HCT116 (cell line): ENCODE results near the gene MCRS1. TPM values are rescaled to one million over a fixed set of nuclear protein-coding genes. Genes with fewer than 3 reads are reported as not detected.

Source experiments
- ATAC-seq: fragments of 200-7000 bp; cut with Tn5 transposase; 2 replicates; pipeline ENCODE4 v1.9.1; 2020; ENCODE audit warnings: mild to moderate bottlenecking, moderate library complexity
- BruUV-seq: library from RNA; stranded (reverse); fragments of 400-500 nt; replicated peaks from 2 replicates; lab custom pipeline; 2021; lab: Mats Ljungman, UMichigan
- CTCF ChIA-PET: fragments of 300-600 bp; sonication (Branson Sonifier 250); formaldehyde crosslinking; loops from one replicate; lab custom pipeline; 2021; ENCODE audit warnings: antibody characterized with exemption; lab: Charles Lee
- POLR2A ChIA-PET: fragments of 300-600, 350-600 bp; sonication (Branson Sonifier 250); formaldehyde crosslinking; loops from one replicate; lab custom pipeline; 2021; ENCODE audit warnings: antibody characterized with exemption; lab: Charles Lee
- RAD21 ChIA-PET, 2 experiments: fragments of 300-600 bp; sonication (Branson Sonifier 250); formaldehyde crosslinking; loops; one replicate each; lab custom pipeline; 2023; ENCODE audit warnings: low total read pairs in 2 of 2; ENCODE audit not compliant: uncharacterized antibody in 2 of 2, unreplicated experiment in 2 of 2, low non-redundant PET in 1 of 2; lab: Charles Lee
- DNase-seq: peaks from one replicate; pipeline ENCODE4 v3.0.0-alpha.2; 2010; ENCODE audit warnings: low read depth, low spot score
- H2AFZ ChIP-seq: fragments of 200-600 bp; shearing (Covaris generic), sonication (generic); 2 replicates; pipeline ENCODE4 v1.6.1; 2017; ENCODE audit warnings: low read depth, mixed run types, mixed read lengths, antibody characterized with exemption, low read length; ENCODE audit not compliant: poor library complexity, severe bottlenecking
- H3K27ac ChIP-seq: 2 replicates; pipeline ENCODE4 v1.5.1; 2012; ENCODE audit warnings: low read depth, low read length
- H3K27me3 ChIP-seq: fragments of 200-600 bp; sonication (generic); 2 replicates; pipeline ENCODE4 v1.6.1; 2016; ENCODE audit warnings: mixed run types, low read length, mixed read lengths; ENCODE audit not compliant: insufficient read depth
- H3K36me3 ChIP-seq, 2 experiments: fragments of 200-500 bp in 1 of 2; fragments of 200-600 bp in 1 of 2; sonication (Bioruptor generic) in 1 of 2; sonication (generic) in 1 of 2; 2 replicates each; pipeline versions ENCODE4 v1.5.1 to v1.6.1; 2014 to 2016; ENCODE audit warnings: low read length in 2 of 2, inconsistent platforms in 1 of 2, mixed read lengths in 1 of 2, mixed run types in 1 of 2; ENCODE audit not compliant: insufficient read depth in 2 of 2, control insufficient read depth in 1 of 2
- H3K4me1 ChIP-seq, 2 experiments: fragments of 200-600 bp in 1 of 2; sonication (generic) in 1 of 2; 2 replicates each; pipeline versions ENCODE4 v1.5.1 to v1.6.1; 2012 to 2017; ENCODE audit warnings: low read length in 2 of 2, inconsistent platforms in 1 of 2, mild to moderate bottlenecking in 1 of 2, mixed read lengths in 1 of 2, mixed run types in 1 of 2, moderate library complexity in 1 of 2; ENCODE audit not compliant: insufficient read depth in 2 of 2, control insufficient read depth in 1 of 2
- H3K4me2 ChIP-seq: fragments of 200-600 bp; sonication (generic); 2 replicates; pipeline ENCODE4 v1.6.1; 2017; ENCODE audit warnings: mixed run types, low read length, mixed read lengths
- H3K4me3 ChIP-seq, 2 experiments: fragments of 200-600 bp in 1 of 2; sonication (generic) in 1 of 2; replicated peaks in 1 of 2; 2 replicates each; pipeline ENCODE4 v1.5.1; 2011 to 2016; ENCODE audit warnings: low read length in 2 of 2, control low read depth in 1 of 2, low read depth in 1 of 2, mild to moderate bottlenecking in 1 of 2, mixed read lengths in 1 of 2, mixed run types in 1 of 2
- H3K79me2 ChIP-seq: fragments of 200-600 bp; sonication (generic); 2 replicates; pipeline ENCODE4 v1.6.1; 2017; ENCODE audit warnings: mild to moderate bottlenecking, mixed run types, low read length, moderate library complexity, mixed read lengths; ENCODE audit not compliant: insufficient read depth
- H3K9ac ChIP-seq: fragments of 200-600 bp; sonication (generic); 2 replicates; pipeline ENCODE4 v1.6.1; 2016; ENCODE audit warnings: low read length, mixed read lengths
- H3K9me2 ChIP-seq: fragments of 200-600 bp; sonication (generic), shearing (Covaris generic); 2 replicates; pipeline ENCODE4 v1.6.1; 2017; ENCODE audit warnings: mixed run types, mild to moderate bottlenecking, moderate library complexity; ENCODE audit not compliant: insufficient read depth
- H3K9me3 ChIP-seq, 2 experiments: fragments of 200-500 bp in 1 of 2; fragments of 200-600 bp in 1 of 2; sonication (Bioruptor generic) in 1 of 2; sonication (generic) in 1 of 2; 2 replicates each; pipeline ENCODE4 v1.6.1; 2014 to 2017; ENCODE audit warnings: low read length in 2 of 2, mixed read lengths in 2 of 2, inconsistent platforms in 1 of 2, low read depth in 1 of 2, mild to moderate bottlenecking in 1 of 2, mixed run types in 1 of 2, moderate library complexity in 1 of 2; ENCODE audit not compliant: control insufficient read depth in 1 of 2, insufficient read depth in 1 of 2
- H4K20me1 ChIP-seq: fragments of 200-600 bp; sonication (generic), shearing (Covaris generic); 2 replicates; pipeline ENCODE4 v1.6.1; 2017; ENCODE audit warnings: mixed run types, mild to moderate bottlenecking, moderate library complexity; ENCODE audit not compliant: insufficient read depth
- CBX3 ChIP-seq: IDR thresholded peaks from 2 replicates; pipeline ENCODE4 v1.6.1; 2012; ENCODE audit warnings: low read depth
- CEBPB ChIP-seq: IDR thresholded peaks from 2 replicates; pipeline ENCODE4 v1.6.1; 2012; ENCODE audit warnings: low read depth
- EGR1 ChIP-seq: IDR thresholded peaks from 2 replicates; pipeline ENCODE4 v1.6.1; 2012; ENCODE audit warnings: low read depth
- ELF1 ChIP-seq: IDR thresholded peaks from 2 replicates; pipeline ENCODE4 v1.6.1; 2012; ENCODE audit warnings: low read depth, borderline replicate concordance
- EZH2 ChIP-seq: fragments of 200-600 bp; sonication (generic); IDR thresholded peaks from 2 replicates; pipeline ENCODE4 v1.6.1; 2017; ENCODE audit warnings: antibody characterized with exemption, mixed run types
- EZH2phosphoT487 ChIP-seq: fragments of 200-600 bp; IDR thresholded peaks from 2 replicates; pipeline ENCODE4 v1.6.1; 2018; ENCODE audit warnings: antibody characterized with exemption, borderline replicate concordance
- FOSL1 ChIP-seq: IDR thresholded peaks from 2 replicates; pipeline ENCODE4 v1.6.1; 2012; ENCODE audit warnings: low read depth
- JUND ChIP-seq: IDR thresholded peaks from 2 replicates; pipeline ENCODE4 v1.6.1; 2012
- POLR2A ChIP-seq: IDR thresholded peaks from 2 replicates; pipeline ENCODE4 v1.7.0; 2011; ENCODE audit warnings: borderline replicate concordance; ENCODE audit not compliant: insufficient read depth, insufficient read length; ENCODE audit errors: extremely low read depth
- POLR2AphosphoS5 ChIP-seq: IDR thresholded peaks from 2 replicates; pipeline ENCODE4 v1.6.1; 2011; ENCODE audit warnings: mild to moderate bottlenecking, low read depth, low read length, moderate library complexity
- SIN3A ChIP-seq: IDR thresholded peaks from 2 replicates; pipeline ENCODE4 v1.6.1; 2012; ENCODE audit warnings: low read depth
- SP1 ChIP-seq: IDR thresholded peaks from 2 replicates; pipeline ENCODE4 v1.6.1; 2012; ENCODE audit warnings: low read depth
- SRF ChIP-seq: IDR thresholded peaks from 2 replicates; pipeline ENCODE4 v1.6.1; 2012; ENCODE audit warnings: low read depth
- YY1 ChIP-seq: IDR thresholded peaks from 2 replicates; pipeline ENCODE4 v1.6.1; 2011; ENCODE audit warnings: low read length, low read depth, moderate library complexity, mild to moderate bottlenecking; ENCODE audit not compliant: insufficient replicate concordance; ENCODE audit errors: extremely low read depth
- ZFX ChIP-seq: fragments of 450-650 bp; IDR thresholded peaks from 2 replicates; pipeline ENCODE4 v1.6.1; 2017
- ZNF274 ChIP-seq: fragments of 200-500 bp; sonication (Bioruptor generic); IDR thresholded peaks from 2 replicates; pipeline ENCODE4 v1.6.1; 2014; ENCODE audit warnings: mild to moderate bottlenecking, low read depth, low read length, inconsistent platforms
- intact Hi-C: fragments of 100-400 bp; cut with micrococcal nuclease; formaldehyde crosslinking; loops from 2 replicates; pipeline ENCODE4 v1.10.0; 2022
- total RNA-seq: library from RNA; stranded (reverse); gene quantifications from one replicate; pipeline ENCODE4 v1.2.1, GENCODE V29; 2021; ENCODE audit not compliant: unreplicated experiment
- TF ChIP-seq, protein P1 (sequence below): IDR thresholded peaks from 2 replicates; pipeline ENCODE4 v1.6.1; 2012; ENCODE audit warnings: low read depth
- TF ChIP-seq, protein P2 (sequence below), 3 experiments: fragments of 200-600 bp in 1 of 3; sonication (generic) in 1 of 3; IDR thresholded peaks in 2 of 3; conservative IDR thresholded peaks in 1 of 3; 2 replicates each; pipeline ENCODE4 v1.5.1; 2012 to 2017; ENCODE audit warnings: low read depth in 2 of 3, low read length in 2 of 3, antibody characterized with exemption in 1 of 3, borderline replicate concordance in 1 of 3, control low read depth in 1 of 3, mild to moderate bottlenecking in 1 of 3, mixed read lengths in 1 of 3, mixed run types in 1 of 3, moderate library complexity in 1 of 3; ENCODE audit not compliant: insufficient read depth in 1 of 3
- TF ChIP-seq, protein P3 (sequence below): IDR thresholded peaks from 2 replicates; pipeline ENCODE4 v1.6.1; 2012
- TF ChIP-seq, protein P4 (sequence below): IDR thresholded peaks from 2 replicates; pipeline ENCODE4 v1.6.1; 2012

The MCRS1 gene
- total RNA-seq, 1 experiment from 2014 or later: 91.9 TPM

DNA sequence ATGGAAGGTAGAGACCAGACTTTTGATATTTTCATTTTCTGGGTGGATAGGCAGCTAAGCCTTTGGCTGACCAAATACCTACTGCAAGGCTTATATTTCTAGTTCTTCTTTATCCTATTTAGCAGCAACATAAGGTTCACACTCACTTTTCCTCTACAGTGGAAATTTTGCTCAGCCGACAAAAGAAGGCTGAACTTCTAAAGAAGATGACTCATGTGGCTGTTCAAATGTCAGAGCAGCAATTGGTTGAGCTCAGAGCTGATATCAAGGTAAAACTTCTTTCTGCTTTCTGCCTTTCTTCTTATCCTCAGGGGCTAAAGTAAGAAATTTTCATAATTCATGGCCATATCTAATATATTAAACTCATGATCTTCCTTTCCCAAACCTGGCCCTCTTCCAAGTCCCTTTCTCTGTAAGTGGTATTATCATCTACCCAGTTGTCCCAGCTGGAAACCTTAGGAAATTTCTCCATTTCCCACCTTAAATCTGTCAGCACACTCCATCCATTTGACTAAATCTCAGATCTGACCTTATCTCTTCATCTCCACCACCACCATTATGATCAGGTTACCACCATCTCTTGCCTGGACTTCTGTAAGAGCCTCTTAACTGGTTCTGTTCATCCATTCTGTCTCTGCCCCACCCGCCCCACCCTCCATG, 48.9 kb downstream of the MCRS1 start:
- Histone ChIP-seq H3K9ac (peak overlapping the region; percentile 5; the same call in 1 of the 2 replicates), H3K27ac (peak overlapping the region; percentile 84), H2AFZ (no peak overlapping the region), H3K4me3 (no peak overlapping the region), H3K9me3 (no peaks in the 10 kb centered on the region), H3K4me2 (peak overlapping the region; percentile 55), H3K79me2 (no peaks in the 10 kb centered on the region), H4K20me1 (no peaks in the 10 kb centered on the region), H3K9me2 (no peaks in the 10 kb centered on the region), H3K4me1 (peaks cover 46 to 52% of the 10 kb centered on the region in 2 experiments), H3K36me3 (peaks cover 17 to 18% of the 10 kb centered on the region in 2 experiments), H3K27me3 (no peaks in the 10 kb centered on the region)
- peak; percentile 52 for ATAC-seq
- RAD21 ChIA-PET: interaction anchor here in 1 of 2 experiments (1.2 kb wide), 1 partner anchor 161 kb away, joined by 5 read pairs; no protein-coding TSS in a partner anchor
- intact Hi-C loops: no loop called here
- no TSS peak for BruUV-seq
- CTCF ChIA-PET: interaction anchor here (1.1 to 2.4 kb wide), 3 partner anchors 35 to 171 kb away, joined by 3 to 17 read pairs (median 5); no protein-coding TSS in a partner anchor
- DNase-seq: no peak
- POLR2A ChIA-PET: interaction anchor here (0.6 to 1.1 kb wide), 4 partner anchors 8 to 182 kb away, joined by 3 to 4 read pairs (median 4); partner anchors contain the start of gene SPATS2
- TF ChIP-seq EZH2 (no peak), CEBPB (0 out of 2 replicates have a peak, but pooled peaks have one; percentile 40), ZFX (no peak), JUND (peak; percentile 84), SRF (peak; percentile 47; the same call in 1 of the 2 replicates), POLR2AphosphoS5 (peak; percentile 40; the same call in 1 of the 2 replicates), ELF1 (no peak), FOSL1 (peak; percentile 83), CBX3 (0 out of 2 replicates have a peak, but pooled peaks have one; percentile 68), EZH2phosphoT487 (no peak), SP1 (peak; percentile 76), EGR1 (no peak), SIN3A (0 out of 2 replicates have a peak, but pooled peaks have one; percentile 32), POLR2A (no peak), YY1 (peak; percentile 19), ZNF274 (no peak)
- TF ChIP-seq, protein P1, sequence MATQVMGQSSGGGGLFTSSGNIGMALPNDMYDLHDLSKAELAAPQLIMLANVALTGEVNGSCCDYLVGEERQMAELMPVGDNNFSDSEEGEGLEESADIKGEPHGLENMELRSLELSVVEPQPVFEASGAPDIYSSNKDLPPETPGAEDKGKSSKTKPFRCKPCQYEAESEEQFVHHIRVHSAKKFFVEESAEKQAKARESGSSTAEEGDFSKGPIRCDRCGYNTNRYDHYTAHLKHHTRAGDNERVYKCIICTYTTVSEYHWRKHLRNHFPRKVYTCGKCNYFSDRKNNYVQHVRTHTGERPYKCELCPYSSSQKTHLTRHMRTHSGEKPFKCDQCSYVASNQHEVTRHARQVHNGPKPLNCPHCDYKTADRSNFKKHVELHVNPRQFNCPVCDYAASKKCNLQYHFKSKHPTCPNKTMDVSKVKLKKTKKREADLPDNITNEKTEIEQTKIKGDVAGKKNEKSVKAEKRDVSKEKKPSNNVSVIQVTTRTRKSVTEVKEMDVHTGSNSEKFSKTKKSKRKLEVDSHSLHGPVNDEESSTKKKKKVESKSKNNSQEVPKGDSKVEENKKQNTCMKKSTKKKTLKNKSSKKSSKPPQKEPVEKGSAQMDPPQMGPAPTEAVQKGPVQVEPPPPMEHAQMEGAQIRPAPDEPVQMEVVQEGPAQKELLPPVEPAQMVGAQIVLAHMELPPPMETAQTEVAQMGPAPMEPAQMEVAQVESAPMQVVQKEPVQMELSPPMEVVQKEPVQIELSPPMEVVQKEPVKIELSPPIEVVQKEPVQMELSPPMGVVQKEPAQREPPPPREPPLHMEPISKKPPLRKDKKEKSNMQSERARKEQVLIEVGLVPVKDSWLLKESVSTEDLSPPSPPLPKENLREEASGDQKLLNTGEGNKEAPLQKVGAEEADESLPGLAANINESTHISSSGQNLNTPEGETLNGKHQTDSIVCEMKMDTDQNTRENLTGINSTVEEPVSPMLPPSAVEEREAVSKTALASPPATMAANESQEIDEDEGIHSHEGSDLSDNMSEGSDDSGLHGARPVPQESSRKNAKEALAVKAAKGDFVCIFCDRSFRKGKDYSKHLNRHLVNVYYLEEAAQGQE: no peak
- TF ChIP-seq, protein P2, sequence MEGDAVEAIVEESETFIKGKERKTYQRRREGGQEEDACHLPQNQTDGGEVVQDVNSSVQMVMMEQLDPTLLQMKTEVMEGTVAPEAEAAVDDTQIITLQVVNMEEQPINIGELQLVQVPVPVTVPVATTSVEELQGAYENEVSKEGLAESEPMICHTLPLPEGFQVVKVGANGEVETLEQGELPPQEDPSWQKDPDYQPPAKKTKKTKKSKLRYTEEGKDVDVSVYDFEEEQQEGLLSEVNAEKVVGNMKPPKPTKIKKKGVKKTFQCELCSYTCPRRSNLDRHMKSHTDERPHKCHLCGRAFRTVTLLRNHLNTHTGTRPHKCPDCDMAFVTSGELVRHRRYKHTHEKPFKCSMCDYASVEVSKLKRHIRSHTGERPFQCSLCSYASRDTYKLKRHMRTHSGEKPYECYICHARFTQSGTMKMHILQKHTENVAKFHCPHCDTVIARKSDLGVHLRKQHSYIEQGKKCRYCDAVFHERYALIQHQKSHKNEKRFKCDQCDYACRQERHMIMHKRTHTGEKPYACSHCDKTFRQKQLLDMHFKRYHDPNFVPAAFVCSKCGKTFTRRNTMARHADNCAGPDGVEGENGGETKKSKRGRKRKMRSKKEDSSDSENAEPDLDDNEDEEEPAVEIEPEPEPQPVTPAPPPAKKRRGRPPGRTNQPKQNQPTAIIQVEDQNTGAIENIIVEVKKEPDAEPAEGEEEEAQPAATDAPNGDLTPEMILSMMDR (IDR thresholded peaks at IDR 0.05 in 2 of 3, conservative IDR thresholded peaks at IDR 0.05 in 1 of 3; ENCODE audit: borderline replicate concordance in 1 of 3, insufficient read depth in 1 of 3, low read depth in 2 of 3, low read length in 2 of 3): no peak
- TF ChIP-seq, protein P3, sequence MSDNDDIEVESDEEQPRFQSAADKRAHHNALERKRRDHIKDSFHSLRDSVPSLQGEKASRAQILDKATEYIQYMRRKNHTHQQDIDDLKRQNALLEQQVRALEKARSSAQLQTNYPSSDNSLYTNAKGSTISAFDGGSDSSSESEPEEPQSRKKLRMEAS: no peak
- TF ChIP-seq, protein P4, sequence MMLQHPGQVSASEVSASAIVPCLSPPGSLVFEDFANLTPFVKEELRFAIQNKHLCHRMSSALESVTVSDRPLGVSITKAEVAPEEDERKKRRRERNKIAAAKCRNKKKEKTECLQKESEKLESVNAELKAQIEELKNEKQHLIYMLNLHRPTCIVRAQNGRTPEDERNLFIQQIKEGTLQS: peak; percentile 16; the same call in 1 of the 2 replicates
